B cell (primary cell): Measurements from ENCODE around the gene CNKSR3. TPM values are rescaled to one million over a fixed set of nuclear protein-coding genes. Genes with fewer than 3 reads are reported as not detected.

Source experiments
- ATAC-seq: fragments of 200-7000 bp; cut with Tn5 transposase; one replicate; pipeline ENCODE4 v1.10.0; 2021; ENCODE audit warnings: low read depth, mild to moderate bottlenecking, moderate number of reproducible peaks, moderate library complexity
- CTCF ChIA-PET: fragments of 350-600 bp; sonication (Branson Sonifier 250); formaldehyde crosslinking; loops from one replicate; lab custom pipeline; 2021; ENCODE audit warnings: antibody characterized with exemption, inconsistent platforms; lab: Charles Lee
- POLR2A ChIA-PET: fragments of 350-600 bp; sonication (Branson Sonifier 250); formaldehyde crosslinking; loops from one replicate; lab custom pipeline; 2021; ENCODE audit warnings: antibody characterized with exemption; lab: Charles Lee
- DNase-seq: peaks from one replicate; pipeline ENCODE4 v3.0.0; 2013
- H2AFZ ChIP-seq: 2 replicates; pipeline ENCODE4 v1.6.1; 2012; ENCODE audit warnings: mild to moderate bottlenecking, low read depth, low read length; ENCODE audit not compliant: insufficient read depth, poor library complexity, severe bottlenecking
- H3K27ac ChIP-seq, 2 donors: 1 replicate in 1 of 2; 2 replicates in 1 of 2; pipeline ENCODE4 v1.5.1; 2012 to 2013; ENCODE audit warnings: low read length in 2 of 2, mild to moderate bottlenecking in 2 of 2, moderate library complexity in 1 of 2
- H3K27me3 ChIP-seq, 4 experiments: fragments of 200-600 bp in 1 of 4; sonication (generic) in 1 of 4; replicated peaks in 1 of 4; 1 replicate in 2 of 4; 2 replicates in 2 of 4; pipeline versions ENCODE4 v1.6.1 to v1.7.0; 2013 to 2016; ENCODE audit warnings: low read length in 3 of 4, mild to moderate bottlenecking in 2 of 4, mixed read lengths in 1 of 4, moderate library complexity in 1 of 4; ENCODE audit not compliant: insufficient read depth in 4 of 4, control insufficient read depth in 3 of 4; ENCODE audit errors: control extremely low read depth in 1 of 4
- H3K36me3 ChIP-seq, 2 experiments: replicated peaks in 1 of 2; 1 replicate in 1 of 2; 2 replicates in 1 of 2; pipeline versions ENCODE4 v1.6.1 to v1.7.1; 2013; ENCODE audit warnings: low read length in 1 of 2; ENCODE audit not compliant: insufficient read depth in 2 of 2, control insufficient read depth in 1 of 2; ENCODE audit errors: control extremely low read depth in 1 of 2, extremely low read depth in 1 of 2
- H3K4me1 ChIP-seq, 2 donors: fragments of 200-600 bp in 1 of 2; sonication (generic) in 1 of 2; 1 replicate in 1 of 2; 2 replicates in 1 of 2; pipeline versions ENCODE4 v1.5.1 to v1.6.1; 2013 to 2017; ENCODE audit warnings: low read length in 2 of 2; ENCODE audit not compliant: control insufficient read depth in 2 of 2, insufficient read depth in 2 of 2
- H3K4me2 ChIP-seq: replicated peaks from 2 replicates; pipeline ENCODE3; 2012; ENCODE audit warnings: mild to moderate bottlenecking, low read depth, low read length; ENCODE audit not compliant: poor library complexity, severe bottlenecking
- H3K4me3 ChIP-seq, 5 experiments: fragments of 200-600 bp in 1 of 5; sonication (generic) in 1 of 5; 1 replicate in 3 of 5; 2 replicates in 2 of 5; pipeline versions ENCODE4 v1.5.1 to v1.7.0; 2011 to 2016; ENCODE audit warnings: low read length in 4 of 5, mild to moderate bottlenecking in 4 of 5, low read depth in 2 of 5, control low read depth in 1 of 5, moderate library complexity in 1 of 5; ENCODE audit not compliant: insufficient read depth in 1 of 5; ENCODE audit errors: control extremely low read depth in 1 of 5, extremely low read depth in 1 of 5
- H3K79me2 ChIP-seq: fragments of 200-600 bp; sonication (generic); one replicate; pipeline ENCODE4 v1.6.0; 2016; ENCODE audit warnings: low read length; ENCODE audit not compliant: control insufficient read depth, insufficient read depth
- H3K9ac ChIP-seq: fragments of 200-600 bp; sonication (generic); 2 replicates; pipeline ENCODE4 v1.6.1; 2017; ENCODE audit warnings: mild to moderate bottlenecking, low read length, moderate library complexity
- H3K9me3 ChIP-seq, 3 donors: one replicate each; pipeline versions ENCODE4 v1.6.1 to v1.7.1; 2013; ENCODE audit warnings: low read length in 2 of 3; ENCODE audit not compliant: control insufficient read depth in 2 of 3, insufficient read depth in 1 of 3; ENCODE audit errors: control extremely low read depth in 1 of 3
- H4K20me1 ChIP-seq: 2 replicates; pipeline ENCODE4 v1.6.0; 2012; ENCODE audit warnings: mild to moderate bottlenecking, low read length; ENCODE audit not compliant: insufficient read depth, control insufficient read depth, poor library complexity, severe bottlenecking
- H3K27ac Mint-ChIP-seq: one replicate; pipeline ENCODE4 v1.8.0; 2021; ENCODE audit warnings: mixed read lengths
- H3K27me3 Mint-ChIP-seq: one replicate; pipeline ENCODE4 v1.8.0; 2021; ENCODE audit warnings: mixed read lengths
- H3K4me1 Mint-ChIP-seq: one replicate; pipeline ENCODE4 v1.8.0; 2021; ENCODE audit warnings: mixed read lengths
- H3K4me3 Mint-ChIP-seq: one replicate; pipeline ENCODE4 v1.8.0; 2021; ENCODE audit warnings: mixed read lengths
- H3K9me3 Mint-ChIP-seq: one replicate; pipeline ENCODE4 v1.8.0; 2022; ENCODE audit warnings: mixed read lengths; ENCODE audit not compliant: insufficient read depth
- CTCF ChIP-seq: fragments of 200-600 bp; IDR thresholded peaks from one replicate; pipeline ENCODE4 v1.8.0; 2022; ENCODE audit warnings: antibody characterized with exemption, mild to moderate bottlenecking
- EZH2 ChIP-seq: IDR thresholded peaks from 2 replicates; pipeline ENCODE4 v1.6.1; 2012; ENCODE audit warnings: borderline replicate concordance, low read depth, mild to moderate bottlenecking, moderate library complexity, low read length; ENCODE audit not compliant: insufficient read depth, poor library complexity, severe bottlenecking
- WGBS: methylation state at CpG from one replicate; pipeline ENCODE4 v1.1.5; 2013; ENCODE audit warnings: missing lambda C conversion rate; ENCODE audit not compliant: insufficient coverage; 5-methylcytosine and 5-hydroxymethylcytosine counted together
- intact Hi-C: fragments of 100-400 bp; cut with micrococcal nuclease; formaldehyde crosslinking; loops from one replicate; pipeline ENCODE4 v1.10.0; 2022
- polyA plus RNA-seq: library from polyadenylated mRNA; depleted of rRNA; stranded (reverse); fragments of >200 nt; gene quantifications from 2 replicates; pipeline ENCODE4 v1.2.3, GENCODE V29; 2012
- total RNA-seq, 2 donors: library from RNA; stranded (reverse); fragments of 120-200 nt in 1 of 2; gene quantifications; 1 replicate in 1 of 2; 2 replicates in 1 of 2; pipeline versions ENCODE4 v1.2.3 to v1.2.4, GENCODE V29; 2013 to 2022

The CNKSR3 gene
- total and polyA plus RNA-seq, 2 donors (not counting 1 experiment from before 2014, with no cell fraction given): not detected

GRCh38 chr6:154395878-154396277 lies 114.6 kb downstream of the CNKSR3 start:
- no peaks in the 10 kb centered on the region for H4K20me1 ChIP-seq
- H3K4me3 ChIP-seq: no peak overlapping the region
- no peak overlapping the region for H3K9ac ChIP-seq
- H3K27ac ChIP-seq: no peak overlapping the region
- no peak overlapping the region for H3K4me3 Mint-ChIP-seq
- H3K27me3 ChIP-seq: no peaks in the 10 kb centered on the region
- no peak overlapping the region for H2AFZ ChIP-seq
- POLR2A ChIA-PET: no interaction called here
- 96% methylated on average over 4 of the region's 6 CpGs for WGBS
- ATAC-seq: no peak
- H3K27ac Mint-ChIP-seq: no peak overlapping the region
- TF ChIP-seq CTCF: no peak
- no peak for TF ChIP-seq EZH2
- H3K9me3 Mint-ChIP-seq: no peaks in the 10 kb centered on the region
- intact Hi-C loops: no loop called here
- CTCF ChIA-PET: no interaction called here
- H3K4me2 ChIP-seq: no peak overlapping the region
- H3K9me3 ChIP-seq: no peaks in the 10 kb centered on the region
- H3K79me2 ChIP-seq: no peaks in the 10 kb centered on the region
- no peaks in the 10 kb centered on the region for H3K4me1 Mint-ChIP-seq
- no peaks in the 10 kb centered on the region for H3K36me3 ChIP-seq
- H3K4me1 ChIP-seq: no peaks in the 10 kb centered on the region
- peaks cover 4% of the 10 kb centered on the region for H3K27me3 Mint-ChIP-seq
- no peak for DNase-seq

- Histone ChIP-seq H3K4me3 (no peak overlapping the region), H3K4me2 (no peak overlapping the region), H4K20me1 (no peaks in the 10 kb centered on the region), H3K36me3 (no peaks in the 10 kb centered on the region), H3K9ac (no peak overlapping the region), H2AFZ (no peak overlapping the region), H3K79me2 (no peaks in the 10 kb centered on the region), H3K9me3 (no peaks in the 10 kb centered on the region), H3K4me1 (no peaks in the 10 kb centered on the region), H3K27ac (no peak overlapping the region), H3K27me3 (no peaks in the 10 kb centered on the region)
- Mint-ChIP-seq H3K27ac (no peak overlapping the region), H3K4me3 (no peak overlapping the region), H3K27me3 (peaks cover 4% of the 10 kb centered on the region), H3K4me1 (no peaks in the 10 kb centered on the region), H3K9me3 (no peaks in the 10 kb centered on the region)
- TF ChIP-seq CTCF (no peak), EZH2 (no peak)
- ATAC-seq (no peak), DNase-seq (no peak)
- ChIA-PET CTCF (no interaction called here), POLR2A (no interaction called here)
- intact Hi-C loops: no loop called here
These were observed 115.2 kb downstream of the CNKSR3 start for GRCh38 chr6:154395316-154395715.
